GM12801 (cell line): ENCODE data around the gene EVX2.

Source experiments
- TF ChIP-seq, protein P1 (sequence below): IDR thresholded peaks from one replicate; pipeline ENCODE4 v1.5.1; 2011; ENCODE audit warnings: control low read depth; ENCODE audit not compliant: insufficient read length; ENCODE audit errors: extremely low read depth

Gene EVX2

DNA sequence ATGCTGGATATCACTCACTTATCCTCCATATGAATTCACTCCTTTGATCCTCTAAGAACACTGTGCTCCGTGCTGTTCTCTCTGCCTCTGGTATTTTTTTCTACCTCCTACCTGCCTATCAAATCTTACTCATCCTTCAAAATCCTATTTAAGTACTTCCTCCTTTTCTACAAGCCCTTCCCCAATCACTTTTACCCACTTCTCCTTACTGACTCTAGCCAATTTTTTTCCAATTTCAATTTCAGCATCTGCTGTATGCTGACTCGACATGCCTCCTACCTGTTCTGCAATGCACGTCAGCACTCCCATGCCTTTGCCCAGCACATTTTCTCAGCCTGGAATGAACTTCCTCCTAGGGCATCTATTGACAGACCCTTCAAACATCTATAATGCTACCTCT, 44.4 kb downstream of the EVX2 start:
- TF ChIP-seq, protein P1, sequence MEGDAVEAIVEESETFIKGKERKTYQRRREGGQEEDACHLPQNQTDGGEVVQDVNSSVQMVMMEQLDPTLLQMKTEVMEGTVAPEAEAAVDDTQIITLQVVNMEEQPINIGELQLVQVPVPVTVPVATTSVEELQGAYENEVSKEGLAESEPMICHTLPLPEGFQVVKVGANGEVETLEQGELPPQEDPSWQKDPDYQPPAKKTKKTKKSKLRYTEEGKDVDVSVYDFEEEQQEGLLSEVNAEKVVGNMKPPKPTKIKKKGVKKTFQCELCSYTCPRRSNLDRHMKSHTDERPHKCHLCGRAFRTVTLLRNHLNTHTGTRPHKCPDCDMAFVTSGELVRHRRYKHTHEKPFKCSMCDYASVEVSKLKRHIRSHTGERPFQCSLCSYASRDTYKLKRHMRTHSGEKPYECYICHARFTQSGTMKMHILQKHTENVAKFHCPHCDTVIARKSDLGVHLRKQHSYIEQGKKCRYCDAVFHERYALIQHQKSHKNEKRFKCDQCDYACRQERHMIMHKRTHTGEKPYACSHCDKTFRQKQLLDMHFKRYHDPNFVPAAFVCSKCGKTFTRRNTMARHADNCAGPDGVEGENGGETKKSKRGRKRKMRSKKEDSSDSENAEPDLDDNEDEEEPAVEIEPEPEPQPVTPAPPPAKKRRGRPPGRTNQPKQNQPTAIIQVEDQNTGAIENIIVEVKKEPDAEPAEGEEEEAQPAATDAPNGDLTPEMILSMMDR, result no peak

DNA sequence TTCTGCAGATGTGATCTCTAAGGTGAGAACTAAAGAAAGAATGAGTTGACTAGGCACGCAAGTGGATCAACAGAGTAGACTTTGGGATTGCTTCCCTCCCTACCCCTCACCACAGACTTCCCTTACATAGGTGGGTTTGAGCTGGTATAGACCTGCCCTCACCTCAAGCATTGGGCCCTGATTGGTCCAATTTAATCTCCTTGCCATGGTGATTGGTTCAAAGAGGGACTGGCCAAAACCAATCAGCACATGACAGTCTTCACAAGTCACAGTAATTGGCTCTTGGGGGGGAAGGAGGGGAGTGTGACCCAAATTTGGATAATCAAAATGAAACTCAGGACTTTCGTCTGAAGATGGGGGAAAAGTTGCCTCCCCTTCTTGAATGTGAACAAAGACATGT, 45.1 kb downstream of the EVX2 start:
- TF ChIP-seq, protein P1, result no peak

DNA sequence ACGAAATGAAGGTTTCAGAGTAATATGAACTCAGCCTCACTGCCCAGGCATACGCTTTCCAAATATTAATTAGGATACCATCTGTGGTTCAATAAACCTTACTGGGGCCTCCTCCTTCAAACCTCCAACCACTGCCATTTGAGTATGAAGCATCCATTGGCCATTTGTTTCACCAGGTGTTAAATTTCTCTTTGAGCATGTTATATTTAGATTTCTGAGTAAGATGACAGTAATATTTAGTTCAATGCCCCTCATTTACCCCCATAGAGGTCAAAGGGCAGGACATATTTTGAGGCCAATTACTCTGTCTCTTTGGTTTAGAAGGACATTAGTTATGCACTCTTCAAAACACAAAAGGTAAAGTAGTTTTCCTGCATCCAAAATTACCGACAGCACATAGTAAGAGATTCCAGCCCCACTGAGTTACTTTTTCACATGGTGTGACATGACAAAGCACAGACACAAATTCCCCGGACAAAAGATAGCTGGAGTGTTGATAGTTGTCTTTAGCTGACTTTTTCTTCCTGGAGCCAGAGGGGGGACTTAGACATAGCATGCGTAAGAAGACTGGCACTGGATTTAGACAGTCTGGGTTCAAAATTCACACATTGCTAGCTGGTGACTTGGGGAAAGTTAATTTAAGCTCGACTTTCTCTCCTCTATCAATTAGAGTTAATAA, 48.6 kb downstream of the EVX2 start:
- TF ChIP-seq, protein P1, result no peak

DNA sequence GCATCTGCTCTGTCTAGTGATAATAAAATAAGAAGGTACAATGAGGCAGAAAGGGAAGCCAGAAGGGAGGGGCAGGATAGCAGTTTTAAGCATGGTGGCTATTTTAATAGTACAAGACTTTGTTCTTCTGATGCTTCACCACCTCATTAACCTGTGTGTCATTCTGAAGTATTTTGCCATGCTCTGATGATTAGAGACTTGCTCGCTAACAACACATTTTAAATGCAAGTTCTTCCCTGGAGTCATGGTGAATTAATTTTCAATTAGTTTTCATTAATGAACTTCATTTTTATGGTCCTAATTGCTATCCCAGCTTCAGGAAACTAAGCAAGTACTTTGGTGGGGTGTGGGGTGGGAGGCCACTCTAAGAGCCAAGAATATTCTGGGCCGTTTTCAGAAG, 56.0 kb downstream of the EVX2 start:
- TF ChIP-seq, protein P1, result no peak
